Astrocyte of the hippocampus (primary cell): ENCODE results near the gene SCAF11.
A peak's percentile ranks its signal among the peaks of the same experiment; 100 is the strongest.
"Not testable (repeated sequence)": the region's sequence is repeated elsewhere in the genome, so short reads cannot be mapped to it uniquely, and the experiment has no call there.

ENCODE experiments used
- DNase-seq: peaks from one replicate; pipeline ENCODE4 v3.0.0; 2011; ENCODE audit warnings: low read depth, low spot score

The SCAF11 gene, protein sequence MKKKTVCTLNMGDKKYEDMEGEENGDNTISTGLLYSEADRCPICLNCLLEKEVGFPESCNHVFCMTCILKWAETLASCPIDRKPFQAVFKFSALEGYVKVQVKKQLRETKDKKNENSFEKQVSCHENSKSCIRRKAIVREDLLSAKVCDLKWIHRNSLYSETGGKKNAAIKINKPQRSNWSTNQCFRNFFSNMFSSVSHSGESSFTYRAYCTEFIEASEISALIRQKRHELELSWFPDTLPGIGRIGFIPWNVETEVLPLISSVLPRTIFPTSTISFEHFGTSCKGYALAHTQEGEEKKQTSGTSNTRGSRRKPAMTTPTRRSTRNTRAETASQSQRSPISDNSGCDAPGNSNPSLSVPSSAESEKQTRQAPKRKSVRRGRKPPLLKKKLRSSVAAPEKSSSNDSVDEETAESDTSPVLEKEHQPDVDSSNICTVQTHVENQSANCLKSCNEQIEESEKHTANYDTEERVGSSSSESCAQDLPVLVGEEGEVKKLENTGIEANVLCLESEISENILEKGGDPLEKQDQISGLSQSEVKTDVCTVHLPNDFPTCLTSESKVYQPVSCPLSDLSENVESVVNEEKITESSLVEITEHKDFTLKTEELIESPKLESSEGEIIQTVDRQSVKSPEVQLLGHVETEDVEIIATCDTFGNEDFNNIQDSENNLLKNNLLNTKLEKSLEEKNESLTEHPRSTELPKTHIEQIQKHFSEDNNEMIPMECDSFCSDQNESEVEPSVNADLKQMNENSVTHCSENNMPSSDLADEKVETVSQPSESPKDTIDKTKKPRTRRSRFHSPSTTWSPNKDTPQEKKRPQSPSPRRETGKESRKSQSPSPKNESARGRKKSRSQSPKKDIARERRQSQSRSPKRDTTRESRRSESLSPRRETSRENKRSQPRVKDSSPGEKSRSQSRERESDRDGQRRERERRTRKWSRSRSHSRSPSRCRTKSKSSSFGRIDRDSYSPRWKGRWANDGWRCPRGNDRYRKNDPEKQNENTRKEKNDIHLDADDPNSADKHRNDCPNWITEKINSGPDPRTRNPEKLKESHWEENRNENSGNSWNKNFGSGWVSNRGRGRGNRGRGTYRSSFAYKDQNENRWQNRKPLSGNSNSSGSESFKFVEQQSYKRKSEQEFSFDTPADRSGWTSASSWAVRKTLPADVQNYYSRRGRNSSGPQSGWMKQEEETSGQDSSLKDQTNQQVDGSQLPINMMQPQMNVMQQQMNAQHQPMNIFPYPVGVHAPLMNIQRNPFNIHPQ (N-terminal part only)

DNA sequence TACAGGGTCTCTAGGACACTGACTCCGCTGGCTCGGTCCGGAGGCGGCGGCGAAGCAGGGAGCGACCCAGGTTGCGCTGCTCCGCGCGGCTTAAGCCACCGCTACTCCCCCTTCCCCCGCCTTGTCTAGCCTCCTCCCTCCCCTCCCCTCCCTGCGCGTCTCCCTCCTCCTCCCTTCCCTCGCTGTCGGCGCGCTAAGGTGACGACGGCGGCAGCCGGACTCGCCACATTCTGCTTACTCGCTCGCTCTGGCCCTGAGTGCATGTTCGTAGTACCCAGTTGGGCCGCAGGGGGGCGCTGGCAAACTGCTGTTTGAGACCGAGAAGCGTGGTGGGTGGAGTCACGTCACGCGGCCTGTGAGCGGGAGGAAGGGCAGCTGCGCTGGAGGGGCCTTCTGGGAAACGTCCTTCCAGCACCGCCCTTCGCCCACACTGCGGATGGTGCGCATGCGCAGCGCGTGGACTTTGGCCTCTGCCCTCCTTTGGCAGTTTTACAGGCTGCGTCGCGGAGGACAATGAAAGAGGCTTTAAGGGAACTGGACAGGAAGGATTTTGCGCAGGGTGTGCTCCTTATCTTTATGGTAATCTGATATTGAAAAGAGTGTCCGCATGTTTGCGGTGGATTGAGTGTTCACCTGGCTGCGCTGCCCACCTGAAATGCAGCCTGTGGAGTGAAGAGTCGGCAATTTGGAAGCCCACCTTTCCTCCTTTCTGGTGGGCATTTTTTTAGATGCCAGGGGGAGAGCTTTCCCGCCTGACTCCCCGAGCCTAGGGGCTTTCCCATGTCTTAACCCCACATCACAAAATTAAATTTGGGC, at the start of gene SCAF11:
SCAF11 (minus strand) TSS at position 107 of the 816 bp plus-strand sequence. CDS start 26,407 bp downstream, outside the sequence.
- DNase-seq = peak; percentile 100

DNA sequence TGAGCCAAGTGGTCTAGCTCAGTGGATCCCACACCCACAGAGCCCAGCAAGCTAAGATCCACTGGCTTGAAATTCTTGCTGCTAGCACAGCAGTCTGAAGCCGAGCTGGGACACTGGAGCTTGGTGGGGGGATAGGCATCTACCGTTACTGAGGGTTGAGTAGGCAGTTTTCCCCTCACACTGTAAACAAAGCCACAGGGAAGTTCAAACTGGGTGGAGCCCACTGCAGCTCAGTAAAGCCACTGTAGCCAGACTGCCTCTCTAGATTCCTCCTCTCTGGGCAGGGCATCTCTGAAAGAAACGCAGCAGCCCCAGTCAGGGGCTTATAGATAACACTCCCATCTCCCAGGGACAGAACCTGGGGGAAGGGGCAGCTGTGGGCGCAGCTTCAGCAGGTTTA, 46.7 kb upstream of the SCAF11 start:
- not testable (repeated sequence) for DNase-seq

DNA sequence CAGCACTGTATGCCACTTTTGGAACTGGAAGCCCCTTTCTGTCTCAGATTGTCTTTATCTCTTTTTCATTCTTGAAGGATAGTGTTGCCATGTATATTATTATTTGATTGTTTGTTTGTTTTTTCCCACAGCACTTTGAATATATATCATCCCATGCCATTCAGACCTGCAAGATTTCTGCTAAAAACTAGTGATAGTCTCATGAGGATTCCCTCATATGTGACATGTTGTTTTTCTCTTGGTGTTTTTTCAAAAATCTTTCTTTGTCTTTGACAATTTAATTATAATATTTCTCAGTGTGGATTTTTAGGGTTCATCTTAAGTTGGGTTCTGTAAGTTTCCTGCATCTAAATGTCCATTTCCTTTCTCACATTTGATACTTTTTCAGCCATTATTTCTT, 36.8 kb upstream of the SCAF11 start:
- no peak for DNase-seq

DNA sequence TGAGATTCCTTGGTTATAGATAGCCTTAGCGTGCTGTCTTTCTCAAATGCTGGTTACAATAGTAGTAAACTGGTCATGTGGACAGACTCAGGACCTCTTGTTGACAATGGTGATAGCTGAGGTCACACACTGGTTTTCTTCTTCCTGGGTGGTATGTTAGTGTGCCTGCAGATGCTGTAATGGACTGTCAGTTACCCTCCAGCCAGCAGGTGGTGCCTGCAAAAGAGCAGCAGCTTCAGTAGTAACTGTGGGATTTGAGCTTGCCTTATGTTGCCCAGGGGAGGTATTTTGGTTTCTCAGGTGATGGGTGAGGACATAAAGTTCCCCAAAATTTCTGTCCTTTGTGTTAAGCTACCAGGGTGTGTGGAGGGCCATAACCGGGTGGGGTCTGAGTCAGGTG, 33.7 kb upstream of the SCAF11 start:
- DNase-seq = no peak

DNA sequence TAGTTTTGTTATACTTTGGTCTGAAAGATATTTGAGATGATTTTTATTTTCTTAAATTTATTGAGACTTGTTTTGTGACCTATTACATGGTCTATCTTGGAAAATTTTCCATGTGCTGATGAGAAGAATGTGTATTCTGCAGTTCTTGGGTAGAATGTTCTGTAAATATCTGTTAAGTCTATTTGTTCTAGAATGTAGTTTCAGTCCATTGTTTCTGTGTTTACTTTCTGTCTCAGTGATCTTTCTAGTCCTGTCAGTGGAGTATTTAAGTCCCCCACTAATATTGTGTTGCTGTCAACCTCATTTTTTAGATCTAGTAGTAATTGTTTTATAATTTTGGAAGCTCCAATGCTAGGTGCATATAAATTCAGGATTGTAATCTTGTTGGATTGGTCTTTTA, 30.4 kb upstream of the SCAF11 start:
- no peak for DNase-seq

DNA sequence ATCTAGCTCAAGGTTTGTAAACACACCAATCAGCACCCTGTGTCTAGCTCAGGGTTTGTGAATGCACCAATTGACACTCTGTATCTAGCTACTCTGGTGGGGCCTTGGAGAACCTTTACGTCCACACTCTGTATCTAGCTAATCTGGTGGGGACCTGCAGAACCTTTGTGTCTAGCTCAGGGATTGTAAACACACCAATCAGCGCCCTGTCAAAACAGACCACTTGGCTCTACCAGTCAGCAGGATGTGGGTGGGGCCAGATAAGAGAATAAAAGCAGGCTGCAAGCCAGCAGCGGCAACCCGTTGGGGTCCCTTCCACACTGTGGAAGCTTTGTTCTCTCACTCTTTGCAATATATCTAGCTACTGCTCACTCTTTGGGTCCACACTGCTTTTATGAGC, 28.3 kb upstream of the SCAF11 start:
- DNase-seq = not testable (repeated sequence)

DNA sequence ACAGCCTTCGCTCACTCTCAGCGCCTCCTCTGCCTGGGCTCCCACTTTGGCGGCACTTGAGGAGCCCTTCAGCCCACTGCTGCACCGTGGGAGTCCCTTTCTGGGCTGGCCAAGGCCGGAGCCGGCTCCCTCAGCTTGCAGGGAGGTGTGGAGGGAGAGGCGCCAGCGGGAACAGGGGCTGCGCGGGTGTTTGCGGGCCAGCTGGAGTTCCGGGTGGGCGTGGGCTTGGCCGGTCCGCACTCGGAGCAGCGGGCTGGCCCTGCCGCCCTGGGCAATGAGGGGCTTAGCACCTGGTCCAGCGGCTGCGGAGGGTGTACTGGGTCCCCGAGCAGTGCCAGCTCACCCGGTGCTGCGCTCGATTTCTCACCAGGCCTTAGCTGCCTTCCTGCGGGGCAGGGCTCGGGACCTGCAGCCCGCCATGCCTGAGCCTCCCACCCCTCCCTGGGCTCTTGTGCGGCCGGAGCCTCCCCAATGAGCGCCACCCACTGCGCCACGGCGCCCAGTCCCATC, 27.5 kb upstream of the SCAF11 start:
- not testable (repeated sequence) for DNase-seq

DNA sequence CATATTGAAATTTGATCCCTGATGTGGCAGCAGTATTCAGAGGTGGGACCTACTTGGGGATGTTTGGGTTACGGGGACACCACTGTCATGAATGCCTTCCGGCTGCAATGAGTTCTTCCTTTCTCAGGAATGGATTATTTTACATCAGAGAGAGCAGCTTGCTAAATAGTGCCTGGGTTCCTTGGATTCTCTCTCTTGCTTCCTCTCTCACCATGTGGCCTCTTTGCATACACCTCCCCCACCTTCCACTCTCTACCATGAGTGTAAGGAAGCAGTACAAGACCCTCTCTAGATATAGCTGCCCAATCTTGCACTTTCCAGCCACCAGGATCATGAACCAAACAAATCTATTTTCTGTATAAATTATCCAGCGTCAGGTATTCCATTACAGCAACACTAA, 15.4 kb upstream of the SCAF11 start:
- no peak for DNase-seq

DNA sequence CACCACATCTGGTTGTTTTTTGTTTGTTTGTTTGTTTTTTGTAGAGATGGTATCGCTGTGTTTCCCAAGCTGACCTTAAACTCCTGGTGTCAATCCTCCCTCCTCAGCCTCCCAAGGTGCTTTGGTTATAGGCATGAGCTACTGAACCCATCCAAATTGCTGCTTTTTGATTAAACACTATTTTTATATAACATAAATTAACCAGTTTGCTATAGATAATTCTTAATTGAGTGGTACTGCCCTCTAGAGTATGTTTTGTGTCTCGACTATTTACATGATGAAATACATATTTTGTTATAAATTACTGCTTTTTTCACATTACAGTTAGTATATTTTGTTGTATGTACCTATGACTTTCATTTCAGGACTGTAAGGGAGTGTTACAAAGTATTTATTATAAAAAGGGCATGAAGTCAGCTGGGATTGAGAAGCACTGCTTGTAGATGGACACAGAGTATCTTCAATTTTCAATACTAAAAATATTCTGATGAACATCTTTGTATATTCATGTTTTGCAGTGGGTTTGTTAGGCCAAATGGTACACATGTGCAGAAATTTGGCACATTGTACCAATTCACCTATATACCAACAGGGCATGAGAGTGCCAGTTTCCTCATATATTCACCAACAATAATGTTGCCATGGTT, 14.9 kb upstream of the SCAF11 start:
- DNase-seq = no peak

DNA sequence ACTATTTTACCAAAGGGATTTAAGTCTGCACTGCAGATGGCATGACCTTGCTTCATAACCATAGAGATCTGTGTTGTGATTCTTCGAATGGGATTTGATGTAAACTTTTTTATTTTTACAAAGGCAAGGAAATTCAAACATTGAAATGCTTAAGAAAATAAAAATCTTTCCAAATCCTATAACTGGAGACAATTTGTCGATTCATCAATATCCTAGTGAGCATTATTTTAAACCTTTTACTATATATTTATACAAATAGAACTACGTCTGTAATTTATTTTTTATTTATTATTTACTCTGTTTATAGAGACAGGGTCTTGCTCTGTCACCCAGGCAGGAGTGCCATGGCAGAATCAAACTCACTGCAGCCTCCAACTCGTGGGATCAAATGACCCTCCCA, 14.3 kb upstream of the SCAF11 start:
- DNase-seq = no peak

DNA sequence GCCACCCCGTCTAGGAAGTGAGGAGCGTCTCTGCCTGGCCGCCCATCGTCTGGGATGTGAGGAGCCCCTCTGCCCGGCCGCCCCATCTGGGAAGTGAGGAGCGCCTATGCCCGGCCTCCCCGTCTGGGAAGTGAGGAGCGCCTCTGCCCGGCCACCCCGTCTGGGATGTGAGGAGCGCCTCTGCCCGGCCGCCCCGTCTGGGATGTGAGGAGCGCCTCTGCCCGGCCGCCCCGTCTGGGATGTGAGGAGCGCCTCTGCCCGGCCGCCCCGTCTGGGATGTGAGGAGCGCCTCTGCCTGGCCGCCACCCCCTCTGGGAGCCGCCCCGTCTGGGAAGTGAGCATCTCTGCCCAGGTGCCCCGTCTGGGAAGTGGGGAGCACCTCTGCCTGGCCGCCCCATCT, 9.7 kb upstream of the SCAF11 start:
- DNase-seq = not testable (repeated sequence)

DNA sequence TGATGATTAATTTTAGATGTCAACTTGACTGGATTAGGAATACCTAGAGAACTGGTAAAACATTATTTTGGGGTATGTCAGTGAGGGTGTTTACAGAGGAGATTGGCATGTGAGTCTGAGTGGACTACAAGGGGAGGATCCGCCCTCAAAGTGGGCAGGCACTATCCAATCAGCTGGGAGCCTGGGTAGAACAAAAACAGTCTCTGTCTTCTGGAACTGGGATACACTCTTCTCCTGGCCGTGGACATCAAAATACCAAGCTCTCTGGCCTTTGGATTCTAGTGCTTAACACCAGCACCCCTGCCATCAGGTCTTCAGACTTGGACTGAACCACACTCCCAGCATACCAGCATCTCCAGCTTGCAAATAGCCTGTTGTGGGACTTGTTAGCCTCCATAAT, 4.4 kb upstream of the SCAF11 start:
- no peak for DNase-seq

DNA sequence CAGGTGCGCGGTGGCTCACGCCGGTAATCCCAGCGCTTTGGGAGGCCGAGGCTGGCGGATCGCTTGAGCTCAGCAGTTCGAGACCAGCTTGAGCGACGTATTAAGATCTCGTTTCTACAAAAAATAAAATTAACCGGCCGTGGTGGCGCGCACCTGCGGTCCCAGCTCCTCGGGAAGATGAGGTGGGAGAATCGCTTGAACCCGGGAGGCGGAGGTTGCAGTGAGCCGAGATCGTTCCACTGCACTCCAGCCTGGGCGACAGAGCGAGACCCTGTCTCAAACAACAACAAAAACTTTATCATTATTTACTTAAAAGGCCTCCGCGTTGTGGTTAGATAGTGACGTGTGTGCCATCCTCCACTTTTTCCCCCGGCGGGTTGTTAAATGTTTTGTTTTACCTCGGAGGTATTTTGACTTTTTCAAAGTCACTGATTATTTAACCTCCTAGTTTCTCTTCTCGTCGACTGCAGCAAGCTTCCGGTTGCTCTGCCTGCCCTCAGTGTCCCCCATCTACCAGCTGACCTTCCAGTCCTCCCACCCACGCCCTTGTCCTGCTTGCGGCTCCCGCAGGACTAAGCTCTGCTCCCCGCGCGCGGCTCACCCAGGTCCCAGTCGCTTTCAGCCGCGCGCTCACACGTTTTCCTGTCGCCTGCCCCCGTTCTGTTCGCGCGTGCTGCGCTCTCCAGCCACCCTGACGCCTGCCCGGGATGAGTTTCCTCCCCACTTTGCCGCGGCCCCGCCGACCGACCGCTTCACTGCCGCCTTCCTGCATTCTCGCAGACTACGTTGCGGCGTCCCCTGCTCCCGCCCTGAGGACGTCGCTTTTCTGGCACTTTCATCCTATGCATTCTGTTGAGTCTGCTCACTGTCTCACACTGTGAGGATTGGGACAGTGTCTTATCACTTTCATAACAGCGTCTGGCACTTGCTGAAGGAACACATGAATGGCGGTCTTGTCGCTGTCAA, 1.2 kb upstream of the SCAF11 start:
- DNase-seq = peak; percentile 76

DNA sequence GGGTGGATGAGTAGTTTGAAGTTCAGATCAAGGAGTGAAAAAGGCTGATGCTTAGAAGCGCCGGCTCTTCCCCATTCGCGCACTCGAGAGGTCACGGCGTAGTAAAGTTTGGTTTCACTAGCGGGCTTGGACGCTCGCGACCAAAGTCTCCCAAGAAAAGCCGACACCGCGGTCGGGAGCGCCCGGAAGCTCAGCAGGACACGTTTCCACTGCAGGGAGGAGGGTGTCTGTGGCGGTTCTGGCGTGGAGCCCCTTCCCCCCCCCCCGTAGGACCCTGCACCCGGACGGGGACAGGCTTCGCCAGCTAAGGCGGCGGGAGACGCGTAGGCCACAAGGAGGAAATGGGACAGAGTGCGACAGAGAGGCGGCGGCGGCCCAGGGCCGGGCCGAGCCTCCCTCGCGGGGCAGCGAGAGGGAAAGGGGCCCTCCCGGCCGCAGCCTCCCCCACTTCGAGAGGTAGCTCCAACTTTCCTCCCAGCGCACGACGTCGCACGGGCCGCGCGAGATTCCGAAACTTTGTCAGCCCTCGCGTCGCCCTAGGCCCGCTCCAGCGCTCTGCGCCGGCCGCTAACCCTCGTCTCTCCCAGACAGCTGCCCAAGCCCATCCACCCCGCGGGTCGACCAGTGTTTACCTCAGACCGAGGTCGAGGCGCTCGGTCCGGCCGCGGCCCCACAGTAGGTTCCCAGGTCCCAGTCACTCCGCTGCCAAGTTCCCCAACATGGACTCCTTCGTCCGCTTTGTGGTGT, 480 bp downstream of the SCAF11 start:
- DNase-seq = peak; percentile 70

DNA sequence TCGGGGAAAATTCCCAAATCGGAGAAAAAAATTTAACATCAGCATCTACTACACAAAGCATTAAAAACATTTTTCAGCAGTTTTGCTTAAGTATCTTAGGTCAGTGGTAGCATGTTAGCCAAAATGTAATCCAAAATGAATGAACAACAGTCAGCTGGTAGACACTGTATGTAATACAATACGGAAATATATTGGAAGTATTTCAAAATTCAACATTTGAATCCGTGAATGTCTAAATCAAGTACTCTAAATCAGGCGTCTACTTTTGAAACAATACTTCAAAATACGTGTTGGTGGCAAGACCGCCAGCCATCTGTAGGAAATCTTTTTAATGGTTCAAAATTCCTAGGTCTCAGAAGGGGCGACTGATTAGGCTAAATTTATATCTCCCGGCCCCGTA, 1.1 kb downstream of the SCAF11 start:
- no peak for DNase-seq

DNA sequence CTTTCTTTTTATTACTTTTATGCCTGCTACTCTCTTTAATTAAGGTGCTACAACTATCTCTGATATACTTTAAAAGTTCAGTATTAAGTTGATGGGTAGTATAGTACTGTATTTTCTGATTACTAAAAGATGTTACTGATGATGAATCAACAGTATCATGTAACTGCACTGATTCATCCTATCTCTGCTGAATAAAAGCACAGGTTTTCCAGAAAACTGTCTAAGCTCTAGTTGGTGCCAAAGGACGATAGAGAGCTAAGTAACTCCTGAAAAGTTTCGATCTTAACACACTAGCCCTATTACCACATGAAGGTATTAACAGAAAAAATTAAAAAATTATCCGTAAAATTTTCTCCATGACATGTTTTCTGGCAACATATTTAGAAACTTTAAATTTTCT, 2.1 kb downstream of the SCAF11 start:
- no peak for DNase-seq

DNA sequence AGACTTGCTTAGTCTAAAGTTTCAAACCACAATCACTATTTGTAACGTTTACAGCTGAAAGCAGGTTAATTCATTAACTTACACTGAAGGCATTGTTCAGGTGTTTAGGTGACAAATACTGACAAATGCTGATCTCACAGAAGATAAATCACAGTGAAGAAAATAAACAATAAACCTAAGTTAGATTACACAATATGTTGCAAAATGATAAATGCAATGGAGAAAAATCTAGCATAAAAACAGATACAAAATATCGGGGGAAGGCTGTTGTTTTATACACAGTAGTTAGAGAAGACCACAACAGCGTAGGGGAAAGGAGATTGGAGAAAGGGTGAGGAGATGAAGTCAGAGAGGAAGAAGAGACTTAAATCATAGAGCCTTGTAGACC, 3.0 kb downstream of the SCAF11 start:
- DNase-seq = no peak

DNA sequence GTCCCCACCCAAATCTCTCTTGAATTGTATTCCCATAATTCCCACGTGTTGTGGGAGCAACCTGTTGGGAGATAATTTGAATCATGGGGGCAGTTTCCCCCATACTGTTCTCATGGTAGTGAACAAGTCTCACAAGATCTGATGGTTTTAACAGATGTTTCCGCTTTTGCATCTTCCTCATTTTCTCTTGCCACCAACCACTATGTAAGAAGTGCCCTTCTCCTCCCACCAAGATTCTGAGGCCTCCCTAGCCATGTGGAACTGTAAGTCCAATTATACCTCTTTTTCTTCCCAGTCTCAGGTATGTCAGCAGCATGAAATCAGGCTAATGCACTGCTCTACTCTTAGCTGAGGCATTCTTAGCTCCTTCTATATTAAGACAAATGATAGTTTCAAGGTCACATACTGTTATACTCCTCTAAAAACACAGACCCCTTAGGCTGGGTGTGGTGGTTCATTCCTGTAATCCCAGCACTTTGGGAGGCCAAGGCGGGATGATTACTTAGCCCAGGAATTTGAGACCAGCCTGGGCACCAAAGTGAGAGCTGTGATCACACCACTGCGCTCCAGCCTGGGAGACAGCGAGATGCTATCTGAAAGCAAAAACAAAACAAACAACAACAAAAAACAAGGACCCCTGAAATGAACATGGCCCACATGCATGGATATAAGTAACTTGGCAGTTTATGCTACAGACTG, 3.6 kb downstream of the SCAF11 start:
- peak; percentile 23 for DNase-seq
